Mammary epithelial cell (primary cell): ENCODE results near the gene FH.

ENCODE experiments used
- EZH2 ChIP-seq: IDR thresholded peaks from 2 replicates; pipeline ENCODE4 v1.6.1; 2012; ENCODE audit warnings: low read length, inconsistent platforms, borderline replicate concordance
- TF ChIP-seq, protein P1 (sequence below), 2 donors: IDR thresholded peaks in 1 of 2; conservative IDR thresholded peaks in 1 of 2; 2 replicates each; pipeline ENCODE4 v1.5.1; 2011 to 2012; ENCODE audit warnings: inconsistent platforms in 2 of 2, low read length in 2 of 2, mild to moderate bottlenecking in 2 of 2, control low read depth in 1 of 2, low read depth in 1 of 2; ENCODE audit not compliant: insufficient read depth in 1 of 2; ENCODE audit errors: extremely low read depth in 1 of 2

GRCh38 chr1:241542199-241542907 lies 22.8 kb upstream of the FH start:
- no peak for TF ChIP-seq EZH2
- TF ChIP-seq, protein P1, sequence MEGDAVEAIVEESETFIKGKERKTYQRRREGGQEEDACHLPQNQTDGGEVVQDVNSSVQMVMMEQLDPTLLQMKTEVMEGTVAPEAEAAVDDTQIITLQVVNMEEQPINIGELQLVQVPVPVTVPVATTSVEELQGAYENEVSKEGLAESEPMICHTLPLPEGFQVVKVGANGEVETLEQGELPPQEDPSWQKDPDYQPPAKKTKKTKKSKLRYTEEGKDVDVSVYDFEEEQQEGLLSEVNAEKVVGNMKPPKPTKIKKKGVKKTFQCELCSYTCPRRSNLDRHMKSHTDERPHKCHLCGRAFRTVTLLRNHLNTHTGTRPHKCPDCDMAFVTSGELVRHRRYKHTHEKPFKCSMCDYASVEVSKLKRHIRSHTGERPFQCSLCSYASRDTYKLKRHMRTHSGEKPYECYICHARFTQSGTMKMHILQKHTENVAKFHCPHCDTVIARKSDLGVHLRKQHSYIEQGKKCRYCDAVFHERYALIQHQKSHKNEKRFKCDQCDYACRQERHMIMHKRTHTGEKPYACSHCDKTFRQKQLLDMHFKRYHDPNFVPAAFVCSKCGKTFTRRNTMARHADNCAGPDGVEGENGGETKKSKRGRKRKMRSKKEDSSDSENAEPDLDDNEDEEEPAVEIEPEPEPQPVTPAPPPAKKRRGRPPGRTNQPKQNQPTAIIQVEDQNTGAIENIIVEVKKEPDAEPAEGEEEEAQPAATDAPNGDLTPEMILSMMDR (conservative IDR thresholded peaks at IDR 0.05 in 1 of 2, IDR thresholded peaks at IDR 0.05 in 1 of 2; ENCODE audit: extremely low read depth in 1 of 2, insufficient read depth in 1 of 2, low read depth in 1 of 2, low read length in 2 of 2), result no peak
